CD14-positive monocyte (primary cell): ENCODE data around the gene EPB41L2. TPM values are rescaled to one million over a fixed set of nuclear protein-coding genes. Genes with fewer than 3 reads are reported as not detected.

Experiments used
- DNase-seq, 3 donors: peaks; one replicate each; pipeline ENCODE4 v3.0.0-alpha.2; 2011 to 2022
- H2AFZ ChIP-seq: 2 replicates; pipeline ENCODE4 v1.6.0; 2012; ENCODE audit warnings: mild to moderate bottlenecking, low read depth, low read length, inconsistent platforms; ENCODE audit not compliant: insufficient read depth, poor library complexity, severe bottlenecking
- H3K27ac ChIP-seq, 2 donors: 1 replicate in 1 of 2; 2 replicates in 1 of 2; pipeline ENCODE4 v1.5.1; 2012 to 2013; ENCODE audit warnings: low read length in 2 of 2, control low read depth in 1 of 2, inconsistent platforms in 1 of 2, low read depth in 1 of 2, mild to moderate bottlenecking in 1 of 2
- H3K27me3 ChIP-seq, 2 donors: one replicate each; pipeline versions ENCODE4 v1.6.0 to v1.6.1; 2011 to 2013; ENCODE audit warnings: low read length in 2 of 2; ENCODE audit not compliant: control insufficient read depth in 2 of 2, insufficient read depth in 2 of 2
- H3K36me3 ChIP-seq, 2 donors: replicated peaks in 1 of 2; 1 replicate in 1 of 2; 2 replicates in 1 of 2; pipeline versions ENCODE4 v1.5.1 to v1.6.1; 2012 to 2013; ENCODE audit warnings: low read length in 2 of 2, control low read depth in 1 of 2, inconsistent platforms in 1 of 2, mild to moderate bottlenecking in 1 of 2; ENCODE audit not compliant: insufficient read depth in 2 of 2, control insufficient read depth in 1 of 2
- H3K4me1 ChIP-seq, 2 donors: 1 replicate in 1 of 2; 2 replicates in 1 of 2; pipeline versions ENCODE4 v1.5.1 to v1.6.1; 2012 to 2013; ENCODE audit warnings: low read length in 2 of 2, control low read depth in 1 of 2, inconsistent platforms in 1 of 2, mild to moderate bottlenecking in 1 of 2, moderate library complexity in 1 of 2; ENCODE audit not compliant: insufficient read depth in 2 of 2, control insufficient read depth in 1 of 2
- H3K4me2 ChIP-seq: replicated peaks from 2 replicates; pipeline ENCODE3; 2012; ENCODE audit warnings: low read length, moderate library complexity, mild to moderate bottlenecking; ENCODE audit not compliant: poor library complexity, severe bottlenecking; ENCODE audit errors: extremely low read depth
- H3K4me3 ChIP-seq, 3 experiments: fragments of 200-600 bp in 1 of 3; sonication (generic) in 1 of 3; replicated peaks in 1 of 3; 1 replicate in 2 of 3; 2 replicates in 1 of 3; pipeline ENCODE4 v1.5.1; 2011 to 2013; ENCODE audit warnings: low read length in 3 of 3, mild to moderate bottlenecking in 3 of 3, control low read depth in 2 of 3, low read depth in 2 of 3, inconsistent platforms in 1 of 3, moderate library complexity in 1 of 3
- H3K79me2 ChIP-seq: 2 replicates; pipeline ENCODE4 v1.6.0; 2012; ENCODE audit warnings: mild to moderate bottlenecking, control low read depth, inconsistent platforms, low read length, moderate library complexity; ENCODE audit not compliant: insufficient read depth
- H3K9ac ChIP-seq: 2 replicates; pipeline ENCODE4 v1.6.0; 2017; ENCODE audit warnings: low read length, mild to moderate bottlenecking; ENCODE audit not compliant: insufficient read depth, poor library complexity, severe bottlenecking
- H3K9me3 ChIP-seq, 2 donors: replicated peaks in 1 of 2; 1 replicate in 1 of 2; 2 replicates in 1 of 2; pipeline versions ENCODE4 v1.5.1 to v1.6.1; 2012 to 2013; ENCODE audit warnings: low read length in 2 of 2, control low read depth in 1 of 2; ENCODE audit not compliant: control insufficient read depth in 1 of 2, insufficient read depth in 1 of 2
- H4K20me1 ChIP-seq: 2 replicates; pipeline ENCODE4 v1.6.0; 2012; ENCODE audit warnings: mild to moderate bottlenecking, low read length, control low read depth, moderate library complexity; ENCODE audit not compliant: insufficient read depth
- H3K27ac Mint-ChIP-seq, 7 donors: one replicate each; pipeline ENCODE4 v1.8.0; 2020; ENCODE audit warnings: mild to moderate bottlenecking in 7 of 7, mixed read lengths in 7 of 7, moderate library complexity in 6 of 7, inconsistent platforms in 2 of 7
- H3K27me3 Mint-ChIP-seq, 3 donors: one replicate each; pipeline ENCODE4 v1.8.0; 2021 to 2022; ENCODE audit warnings: low read depth in 3 of 3, mild to moderate bottlenecking in 3 of 3, mixed read lengths in 3 of 3, moderate library complexity in 3 of 3, inconsistent platforms in 1 of 3
- H3K36me3 Mint-ChIP-seq, 2 donors: one replicate each; pipeline ENCODE4 v1.8.0; 2020; ENCODE audit warnings: mixed read lengths in 2 of 2, inconsistent platforms in 1 of 2, mild to moderate bottlenecking in 1 of 2
- H3K4me1 Mint-ChIP-seq: one replicate; pipeline ENCODE4 v1.8.0; 2020; ENCODE audit warnings: mild to moderate bottlenecking, mixed read lengths
- H3K4me3 Mint-ChIP-seq, 2 donors: one replicate each; pipeline ENCODE4 v1.8.0; 2020; ENCODE audit warnings: mild to moderate bottlenecking in 2 of 2, mixed read lengths in 2 of 2, moderate library complexity in 1 of 2
- H3K9me3 Mint-ChIP-seq, 7 donors: one replicate each; pipeline ENCODE4 v1.8.0; 2020 to 2022; ENCODE audit warnings: mixed read lengths in 7 of 7, mild to moderate bottlenecking in 6 of 7, moderate library complexity in 6 of 7, inconsistent platforms in 2 of 7
- CTCF ChIP-seq: fragments of 200-600 bp; IDR thresholded peaks from one replicate; pipeline ENCODE4 v1.8.0; 2022; ENCODE audit warnings: antibody characterized with exemption, mild to moderate bottlenecking
- WGBS: methylation state at CpG from one replicate; pipeline ENCODE4 v1.1.5; 2013; ENCODE audit warnings: missing lambda C conversion rate; ENCODE audit not compliant: insufficient coverage; 5-methylcytosine and 5-hydroxymethylcytosine counted together
- intact Hi-C, 2 donors: fragments of 100-400 bp; cut with micrococcal nuclease; formaldehyde crosslinking; loops; one replicate each; pipeline versions ENCODE4 v1.15.0 to v1.15.1; 2023
- polyA plus RNA-seq, 3 donors: library from polyadenylated mRNA; depleted of rRNA in 1 of 3; unstranded in 2 of 3; stranded (reverse) in 1 of 3; fragments of 300-500 nt in 2 of 3; fragments of >200 nt in 1 of 3; fragmentation: Illumina TruSeq in 2 of 3; gene quantifications; 1 replicate in 2 of 3; 2 replicates in 1 of 3; pipeline ENCODE4 v1.2.3, GENCODE V29; 2012 to 2021

EPB41L2 gene
- polyA plus RNA-seq, 3 donors, result 3.4 to 7.2 (median 4.6) TPM

- Histone ChIP-seq H3K27ac (no peak overlapping the region), H3K9me3 (peaks cover 0 to 10% of the 10 kb centered on the region in 2 donors), H3K4me2 (no peak overlapping the region), H3K79me2 (no peaks in the 10 kb centered on the region), H3K4me3 (no peak overlapping the region), H2AFZ (no peak overlapping the region), H3K27me3 (no peaks in the 10 kb centered on the region), H3K36me3 (no peaks in the 10 kb centered on the region), H3K9ac (no peak overlapping the region), H3K4me1 (no peaks in the 10 kb centered on the region), H4K20me1 (no peaks in the 10 kb centered on the region)
- WGBS, result 80% methylated on average over 1 of the region's 3 CpGs
- DNase-seq, result no peak
- Mint-ChIP-seq H3K4me1 (no peaks in the 10 kb centered on the region), H3K36me3 (no peaks in the 10 kb centered on the region), H3K9me3 (peaks cover 8 to 22% (median 17%) of the 10 kb centered on the region in 7 donors), H3K27ac (no peak overlapping the region), H3K4me3 (no peak overlapping the region), H3K27me3 (peaks cover 2 to 3% (median 2%) of the 10 kb centered on the region in 3 donors)
- TF ChIP-seq CTCF, result no peak
- intact Hi-C loops, result no loop called here
Measured at GRCh38 chr6:131083687-131084086, 20.6 kb upstream of the EPB41L2 start.

GRCh38 chr6:131082335-131082734 lies 19.3 kb upstream of the EPB41L2 start:
- no CpG with 5 or more reads among the region's 1 CpG for WGBS
- DNase-seq, result no peak
- no peak overlapping the region for H3K4me3 Mint-ChIP-seq
- H3K9me3 Mint-ChIP-seq, result peaks cover 8 to 18% (median 13%) of the 10 kb centered on the region in 7 donors
- no peaks in the 10 kb centered on the region for H3K36me3 ChIP-seq
- no peak overlapping the region for H3K27ac Mint-ChIP-seq
- no peaks in the 10 kb centered on the region for H3K79me2 ChIP-seq
- H3K4me2 ChIP-seq, result no peak overlapping the region
- H3K9ac ChIP-seq, result no peak overlapping the region
- intact Hi-C loops, result no loop called here
- H4K20me1 ChIP-seq, result no peaks in the 10 kb centered on the region
- peaks cover 0 to 10% of the 10 kb centered on the region in 2 donors for H3K9me3 ChIP-seq
- H3K27ac ChIP-seq, result no peak overlapping the region
- H3K27me3 ChIP-seq, result no peaks in the 10 kb centered on the region
- no peaks in the 10 kb centered on the region for H3K4me1 Mint-ChIP-seq
- no peak overlapping the region for H3K4me3 ChIP-seq
- no peaks in the 10 kb centered on the region for H3K36me3 Mint-ChIP-seq
- no peak overlapping the region for H2AFZ ChIP-seq
- H3K27me3 Mint-ChIP-seq, result peaks cover 2 to 3% (median 2%) of the 10 kb centered on the region in 3 donors
- no peaks in the 10 kb centered on the region for H3K4me1 ChIP-seq
- no peak for TF ChIP-seq CTCF
